HepG2 (cell line): Measurements from ENCODE around the gene OAS3. TPM values are rescaled to one million over a fixed set of nuclear protein-coding genes. Genes with fewer than 3 reads are reported as not detected.

Source experiments
- MEIS2 ChIP-seq: sonication (generic); formaldehyde crosslinking; IDR thresholded peaks from 2 replicates; pipeline ENCODE4 v1.9.0; 2021; ENCODE audit warnings: mild to moderate bottlenecking, missing genetic modification reagents
- NR2F1 ChIP-seq, 2 experiments: fragments of 450-650 bp in 1 of 2; formaldehyde crosslinking in 1 of 2; IDR thresholded peaks; 2 replicates each; pipeline versions ENCODE4 v1.5.0 to v1.6.1; 2016 to 2020; ENCODE audit warnings: mild to moderate bottlenecking in 1 of 2, missing compliant biosample characterization in 1 of 2, missing genetic modification reagents in 1 of 2, moderate library complexity in 1 of 2
- RARA ChIP-seq: IDR thresholded peaks from 2 replicates; pipeline ENCODE4 v1.6.1; 2016; ENCODE audit warnings: missing genetic modification reagents, missing compliant biosample characterization
- RBFOX2 ChIP-seq: fragments of 200-400 bp; formaldehyde crosslinking; IDR thresholded peaks from 2 replicates; pipeline ENCODE4 v1.6.1; 2017; ENCODE audit warnings: low read depth, mild to moderate bottlenecking, low read length
- SP2 ChIP-seq: sonication (generic); formaldehyde crosslinking; IDR thresholded peaks from 2 replicates; pipeline ENCODE4 v1.5.1; 2020; ENCODE audit warnings: mild to moderate bottlenecking, missing genetic modification reagents
- STAG1 ChIP-seq: sonication (generic); formaldehyde crosslinking; IDR thresholded peaks from 2 replicates; pipeline ENCODE4 v1.4.0; 2020; ENCODE audit warnings: missing genetic modification reagents
- TEAD3 ChIP-seq: optimal IDR thresholded peaks from 2 replicates; pipeline ENCODE3; 2016; ENCODE audit warnings: borderline replicate concordance
- ZNF142 ChIP-seq: sonication (generic); formaldehyde crosslinking; IDR thresholded peaks from 2 replicates; pipeline ENCODE4 v1.4.0; 2020; ENCODE audit warnings: missing genetic modification reagents
- ZNF598 ChIP-seq: sonication (generic); formaldehyde crosslinking; IDR thresholded peaks from 2 replicates; pipeline ENCODE4 v1.5.1; 2020; ENCODE audit warnings: mild to moderate bottlenecking, missing genetic modification reagents, borderline replicate concordance
- ZNF776 ChIP-seq: sonication (generic); formaldehyde crosslinking; IDR thresholded peaks from 2 replicates; pipeline ENCODE4 v1.4.0; 2020; ENCODE audit warnings: mild to moderate bottlenecking, missing genetic modification reagents
- polyA plus RNA-seq, 8 experiments: library from polyadenylated mRNA; depleted of rRNA in 3 of 8; stranded (reverse) in 7 of 8; unstranded in 1 of 8; fragments of >200 nt; fragmentation: Illumina TruSeq in 4 of 8; extraction: Trizol in 4 of 8; gene quantifications; 2 replicates each; pipeline versions ENCODE4 v1.2.1 to v1.2.3, GENCODE V29; 2011 to 2016; ENCODE audit warnings: low read depth in 4 of 8, missing spikeins in 1 of 8, mixed read lengths in 1 of 8; ENCODE audit not compliant: insufficient read depth in 1 of 8
- total RNA-seq, 5 experiments: library from RNA; depleted of rRNA; stranded (reverse); fragments of >200 nt; fragmentation: Illumina TruSeq; extraction: Trizol; gene quantifications; 2 replicates each; pipeline ENCODE4 v1.2.3, GENCODE V29; 2016; ENCODE audit warnings: low read depth in 1 of 5
- TF ChIP-seq, protein P1 (sequence below): sonication (generic); formaldehyde crosslinking; conservative IDR thresholded peaks from 2 replicates; pipeline ENCODE4 v1.8.0; 2022; ENCODE audit warnings: mild to moderate bottlenecking, moderate library complexity, missing genetic modification reagents
- TF ChIP-seq, protein P2 (sequence below): sonication (generic); formaldehyde crosslinking; IDR thresholded peaks from 2 replicates; pipeline ENCODE4 v1.5.1; 2020; ENCODE audit warnings: missing genetic modification reagents, mild to moderate bottlenecking, borderline replicate concordance
- TF ChIP-seq, protein P3 (sequence below): sonication (generic); formaldehyde crosslinking; IDR thresholded peaks from 2 replicates; pipeline ENCODE4 v1.5.0; 2020; ENCODE audit warnings: mild to moderate bottlenecking, missing genetic modification reagents

The OAS3 gene
- total and polyA plus RNA-seq, 2 of the 13 experiments (the other 11 are each of a cell fraction or from before 2014, with no cell fraction given) = 4.8 to 10.5 TPM

DNA sequence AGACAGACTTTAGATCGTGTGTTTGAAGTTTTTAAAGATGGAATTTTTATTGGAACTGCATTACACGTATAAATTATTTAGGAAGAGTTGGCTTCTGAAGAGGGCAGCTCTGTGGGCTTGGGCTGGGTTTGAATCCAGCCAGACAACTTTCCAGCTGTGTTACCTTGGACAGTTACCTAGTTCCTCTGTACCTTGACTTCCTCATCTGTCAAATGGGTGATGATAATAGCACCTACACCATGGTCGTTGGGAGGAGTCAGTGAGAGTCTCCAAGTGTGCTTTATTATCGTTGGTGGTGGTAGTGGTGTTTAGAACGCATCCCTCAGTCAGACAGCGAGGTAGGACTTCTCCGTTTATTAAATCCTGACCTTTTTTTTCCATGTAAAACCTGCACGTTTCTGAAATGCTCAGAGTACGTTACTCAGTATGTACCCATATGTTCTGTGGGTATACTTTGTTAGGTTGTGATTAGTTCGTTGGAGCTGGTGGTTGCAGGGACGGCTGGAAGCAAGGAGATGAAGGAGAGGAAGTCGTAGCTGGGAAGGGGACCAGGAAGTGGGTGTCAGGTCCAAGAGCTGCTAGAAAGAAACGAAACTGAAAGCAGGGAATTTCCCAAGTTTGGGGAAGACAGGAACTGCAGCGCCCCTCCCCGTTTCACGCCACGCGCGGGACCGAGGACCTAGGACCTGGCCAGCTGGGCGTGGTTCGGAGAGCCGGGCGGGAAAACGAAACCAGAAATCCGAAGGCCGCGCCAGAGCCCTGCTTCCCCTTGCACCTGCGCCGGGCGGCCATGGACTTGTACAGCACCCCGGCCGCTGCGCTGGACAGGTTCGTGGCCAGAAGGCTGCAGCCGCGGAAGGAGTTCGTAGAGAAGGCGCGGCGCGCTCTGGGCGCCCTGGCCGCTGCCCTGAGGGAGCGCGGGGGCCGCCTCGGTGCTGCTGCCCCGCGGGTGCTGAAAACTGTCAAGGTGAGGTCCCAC is at the start of gene OAS3 (continued):
- TF ChIP-seq, protein P1, sequence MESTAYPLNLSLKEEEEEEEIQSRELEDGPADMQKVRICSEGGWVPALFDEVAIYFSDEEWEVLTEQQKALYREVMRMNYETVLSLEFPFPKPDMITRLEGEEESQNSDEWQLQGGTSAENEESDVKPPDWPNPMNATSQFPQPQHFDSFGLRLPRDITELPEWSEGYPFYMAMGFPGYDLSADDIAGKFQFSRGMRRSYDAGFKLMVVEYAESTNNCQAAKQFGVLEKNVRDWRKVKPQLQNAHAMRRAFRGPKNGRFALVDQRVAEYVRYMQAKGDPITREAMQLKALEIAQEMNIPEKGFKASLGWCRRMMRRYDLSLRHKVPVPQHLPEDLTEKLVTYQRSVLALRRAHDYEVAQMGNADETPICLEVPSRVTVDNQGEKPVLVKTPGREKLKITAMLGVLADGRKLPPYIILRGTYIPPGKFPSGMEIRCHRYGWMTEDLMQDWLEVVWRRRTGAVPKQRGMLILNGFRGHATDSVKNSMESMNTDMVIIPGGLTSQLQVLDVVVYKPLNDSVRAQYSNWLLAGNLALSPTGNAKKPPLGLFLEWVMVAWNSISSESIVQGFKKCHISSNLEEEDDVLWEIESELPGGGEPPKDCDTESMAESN = 0 out of 2 replicates have a peak, but pooled peaks have one; percentile 25
- TF ChIP-seq SP2 (CRISPR knock-in tag) (no peak), ZNF598 (0 out of 2 replicates have a peak, but pooled peaks have one; percentile 47), NR2F1 (CRISPR knock-in tag; IDR thresholded peaks at IDR 0.05) (no peak), RARA (peak; percentile 6; the same call in 1 of the 2 replicates), STAG1 (CRISPR knock-in tag) (peak; percentile 25), MEIS2 (CRISPR knock-in tag) (peak; percentile 56; the same call in 1 of the 2 replicates), ZNF776 (no peak), ZNF142 (CRISPR knock-in tag) (no peak; the same call in 1 of the 2 replicates), TEAD3 (peak; percentile 11), RBFOX2 (peak; percentile 73; the same call in 1 of the 2 replicates)
- TF ChIP-seq, protein P2, sequence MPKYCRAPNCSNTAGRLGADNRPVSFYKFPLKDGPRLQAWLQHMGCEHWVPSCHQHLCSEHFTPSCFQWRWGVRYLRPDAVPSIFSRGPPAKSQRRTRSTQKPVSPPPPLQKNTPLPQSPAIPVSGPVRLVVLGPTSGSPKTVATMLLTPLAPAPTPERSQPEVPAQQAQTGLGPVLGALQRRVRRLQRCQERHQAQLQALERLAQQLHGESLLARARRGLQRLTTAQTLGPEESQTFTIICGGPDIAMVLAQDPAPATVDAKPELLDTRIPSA (CRISPR knock-in tag) = 0 out of 2 replicates have a peak, but pooled peaks have one; percentile 45
- TF ChIP-seq, protein P3, sequence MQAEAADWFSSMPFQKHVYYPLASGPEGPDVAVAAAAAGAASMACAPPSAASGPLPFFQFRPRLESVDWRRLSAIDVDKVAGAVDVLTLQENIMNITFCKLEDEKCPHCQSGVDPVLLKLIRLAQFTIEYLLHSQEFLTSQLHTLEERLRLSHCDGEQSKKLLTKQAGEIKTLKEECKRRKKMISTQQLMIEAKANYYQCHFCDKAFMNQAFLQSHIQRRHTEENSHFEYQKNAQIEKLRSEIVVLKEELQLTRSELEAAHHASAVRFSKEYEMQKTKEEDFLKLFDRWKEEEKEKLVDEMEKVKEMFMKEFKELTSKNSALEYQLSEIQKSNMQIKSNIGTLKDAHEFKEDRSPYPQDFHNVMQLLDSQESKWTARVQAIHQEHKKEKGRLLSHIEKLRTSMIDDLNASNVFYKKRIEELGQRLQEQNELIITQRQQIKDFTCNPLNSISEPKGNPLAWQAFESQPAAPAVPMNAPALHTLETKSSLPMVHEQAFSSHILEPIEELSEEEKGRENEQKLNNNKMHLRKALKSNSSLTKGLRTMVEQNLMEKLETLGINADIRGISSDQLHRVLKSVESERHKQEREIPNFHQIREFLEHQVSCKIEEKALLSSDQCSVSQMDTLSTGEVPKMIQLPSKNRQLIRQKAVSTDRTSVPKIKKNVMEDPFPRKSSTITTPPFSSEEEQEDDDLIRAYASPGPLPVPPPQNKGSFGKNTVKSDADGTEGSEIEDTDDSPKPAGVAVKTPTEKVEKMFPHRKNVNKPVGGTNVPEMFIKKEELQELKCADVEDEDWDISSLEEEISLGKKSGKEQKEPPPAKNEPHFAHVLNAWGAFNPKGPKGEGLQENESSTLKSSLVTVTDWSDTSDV = no peak
